ENCODE measurements around the gene IFNA21. TPM values are rescaled to one million over a fixed set of nuclear protein-coding genes. Genes with fewer than 3 reads are reported as not detected.

IFNA21 gene
- total and polyA plus RNA-seq, 2 of the 8 experiments (the other 6 are each of a cell fraction or from before 2014, with no cell fraction given) = not detected

- TF ChIP-seq EZH2 (IDR thresholded peaks at IDR 0.05; ENCODE audit: low read depth, low read length, severe bottlenecking) (no peak), SP2 (IDR thresholded peaks at IDR 0.05; ENCODE audit: low read length) (no peak)
These were observed 25.0 kb downstream of the IFNA21 start, which contains the start of gene IFNW1 (continued) for GRCh38 chr9:21141427-21141882.

Data from H1 (cell line).